ENCODE data around the gene SMAD6.

Gene SMAD6

DNA sequence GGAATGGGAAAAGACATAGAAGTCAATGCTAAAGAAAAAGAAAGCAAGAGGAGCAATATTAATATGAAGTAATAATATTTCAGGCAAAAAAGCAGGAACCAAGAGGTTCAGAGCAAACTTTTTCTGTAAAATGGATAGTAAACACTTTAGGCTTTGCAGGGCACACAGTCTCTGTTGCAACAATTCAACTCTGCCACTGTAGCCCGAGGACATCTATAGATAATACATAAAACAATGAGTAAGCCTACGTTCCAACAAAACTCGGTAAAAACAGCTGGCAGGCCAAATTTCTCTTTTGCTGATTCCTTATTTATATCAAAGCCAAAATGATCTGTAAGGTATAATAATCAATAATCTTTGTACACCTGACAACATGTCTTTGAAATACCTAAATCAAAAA lies 56.8 kb downstream of the SMAD6 start:
- no peak overlapping the region for H3K27ac ChIP-seq
- ChIA-PET CTCF (no interaction called here), POLR2A (ENCODE audit: low non-redundant PET) (interaction anchor here (0.8 kb wide), 1 partner anchor 468 kb away, joined by 3 read pairs; no protein-coding TSS in a partner anchor)
- peak; percentile 23 for DNase-seq (ENCODE audit: low spot score)
- TF ChIP-seq, protein P1, sequence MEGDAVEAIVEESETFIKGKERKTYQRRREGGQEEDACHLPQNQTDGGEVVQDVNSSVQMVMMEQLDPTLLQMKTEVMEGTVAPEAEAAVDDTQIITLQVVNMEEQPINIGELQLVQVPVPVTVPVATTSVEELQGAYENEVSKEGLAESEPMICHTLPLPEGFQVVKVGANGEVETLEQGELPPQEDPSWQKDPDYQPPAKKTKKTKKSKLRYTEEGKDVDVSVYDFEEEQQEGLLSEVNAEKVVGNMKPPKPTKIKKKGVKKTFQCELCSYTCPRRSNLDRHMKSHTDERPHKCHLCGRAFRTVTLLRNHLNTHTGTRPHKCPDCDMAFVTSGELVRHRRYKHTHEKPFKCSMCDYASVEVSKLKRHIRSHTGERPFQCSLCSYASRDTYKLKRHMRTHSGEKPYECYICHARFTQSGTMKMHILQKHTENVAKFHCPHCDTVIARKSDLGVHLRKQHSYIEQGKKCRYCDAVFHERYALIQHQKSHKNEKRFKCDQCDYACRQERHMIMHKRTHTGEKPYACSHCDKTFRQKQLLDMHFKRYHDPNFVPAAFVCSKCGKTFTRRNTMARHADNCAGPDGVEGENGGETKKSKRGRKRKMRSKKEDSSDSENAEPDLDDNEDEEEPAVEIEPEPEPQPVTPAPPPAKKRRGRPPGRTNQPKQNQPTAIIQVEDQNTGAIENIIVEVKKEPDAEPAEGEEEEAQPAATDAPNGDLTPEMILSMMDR (conservative IDR thresholded peaks at IDR 0.05; ENCODE audit: low read depth), result no peak

DNA sequence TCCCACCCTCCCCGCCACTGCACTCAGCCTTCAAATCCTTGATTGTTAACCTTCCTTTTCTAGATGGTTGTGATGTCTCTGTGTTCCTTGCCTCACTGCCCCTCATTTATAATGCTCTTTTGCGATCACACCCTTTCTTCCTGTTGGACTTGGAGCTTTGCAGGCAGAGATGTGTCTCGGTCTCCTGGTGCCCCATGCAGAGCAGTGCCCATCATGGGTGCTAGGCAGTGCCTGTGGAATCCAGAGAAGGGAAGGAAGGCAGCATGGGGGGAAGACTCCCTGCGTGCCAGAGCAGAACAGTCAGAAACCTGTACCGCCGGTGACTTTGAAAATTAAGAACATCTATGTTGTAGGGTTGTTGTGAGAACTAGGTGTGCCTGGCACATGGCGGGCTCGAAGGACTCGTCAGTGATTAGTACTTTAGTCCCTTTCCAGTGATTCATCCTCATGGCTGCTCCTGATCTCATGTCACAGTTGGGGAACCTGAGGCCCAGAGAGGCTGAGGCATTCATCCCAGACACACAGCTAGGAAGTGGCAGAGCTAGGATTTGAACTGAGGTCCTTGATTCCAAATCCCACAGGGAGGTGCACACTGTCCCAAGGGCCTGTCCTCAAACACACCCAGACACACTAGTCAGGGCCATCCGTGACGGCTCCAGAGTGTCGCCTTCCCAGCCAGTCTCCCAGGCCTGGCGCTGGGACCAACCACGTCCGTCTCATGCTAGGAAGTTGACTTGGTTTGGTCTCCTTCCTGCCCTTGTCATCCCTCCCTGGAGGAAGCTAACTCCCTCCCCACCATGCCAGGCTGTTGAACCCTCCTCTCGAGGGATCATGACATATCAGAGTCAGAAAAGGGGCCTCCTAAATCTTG lies 58.3 kb downstream of the SMAD6 start:
- ChIA-PET CTCF (no interaction called here), POLR2A (ENCODE audit: low non-redundant PET) (no interaction called here)
- DNase-seq (ENCODE audit: low spot score), result no peak
- H3K27ac ChIP-seq, result no peak overlapping the region
- TF ChIP-seq, protein P1 (conservative IDR thresholded peaks at IDR 0.05; ENCODE audit: low read depth), result no peak

DNA sequence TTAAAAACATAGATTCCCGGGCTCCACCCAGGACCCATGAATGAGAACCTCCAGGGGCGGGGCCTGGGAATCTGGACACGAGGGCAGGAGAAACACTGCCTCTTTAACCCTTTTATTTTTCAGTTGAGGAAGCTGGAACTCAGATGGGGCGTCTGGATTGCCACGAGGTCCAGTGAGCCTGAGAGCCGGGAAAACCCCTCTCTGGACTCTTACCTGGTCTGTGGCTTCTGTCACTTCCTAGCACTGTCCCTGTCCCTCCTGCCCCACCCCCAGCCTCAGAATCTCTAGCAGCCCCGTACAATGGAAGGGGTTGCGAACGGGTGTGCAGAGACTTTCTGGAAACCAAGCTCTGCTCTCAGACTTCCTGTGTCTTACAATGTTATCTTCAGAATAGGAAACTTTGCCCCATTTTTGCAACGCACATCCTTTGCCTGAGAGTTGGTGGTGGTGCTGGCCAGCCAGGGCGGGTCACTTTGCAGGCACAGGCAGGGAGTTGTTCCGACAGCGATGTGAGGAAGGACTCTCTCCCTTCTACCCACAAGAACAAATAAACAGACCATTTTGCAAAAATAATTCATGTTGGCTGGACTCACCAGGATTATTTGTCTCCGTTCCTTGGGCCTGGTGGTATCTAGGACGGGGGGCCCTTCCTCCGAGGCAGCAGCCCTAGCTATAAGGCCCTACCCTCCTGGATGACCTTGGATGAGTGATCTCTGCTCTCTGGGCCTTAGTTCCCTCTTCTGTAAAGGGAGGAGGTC lies 59.1 kb downstream of the SMAD6 start:
- ChIA-PET CTCF (interaction anchor here (0.6 kb wide), 1 partner anchor 105 kb away, joined by 3 read pairs; no protein-coding TSS in a partner anchor), POLR2A (ENCODE audit: low non-redundant PET) (no interaction called here)
- TF ChIP-seq, protein P1 (conservative IDR thresholded peaks at IDR 0.05; ENCODE audit: low read depth), result no peak
- no peak for DNase-seq (ENCODE audit: low spot score)
- peak overlapping the region; percentile 15 for H3K27ac ChIP-seq

DNA sequence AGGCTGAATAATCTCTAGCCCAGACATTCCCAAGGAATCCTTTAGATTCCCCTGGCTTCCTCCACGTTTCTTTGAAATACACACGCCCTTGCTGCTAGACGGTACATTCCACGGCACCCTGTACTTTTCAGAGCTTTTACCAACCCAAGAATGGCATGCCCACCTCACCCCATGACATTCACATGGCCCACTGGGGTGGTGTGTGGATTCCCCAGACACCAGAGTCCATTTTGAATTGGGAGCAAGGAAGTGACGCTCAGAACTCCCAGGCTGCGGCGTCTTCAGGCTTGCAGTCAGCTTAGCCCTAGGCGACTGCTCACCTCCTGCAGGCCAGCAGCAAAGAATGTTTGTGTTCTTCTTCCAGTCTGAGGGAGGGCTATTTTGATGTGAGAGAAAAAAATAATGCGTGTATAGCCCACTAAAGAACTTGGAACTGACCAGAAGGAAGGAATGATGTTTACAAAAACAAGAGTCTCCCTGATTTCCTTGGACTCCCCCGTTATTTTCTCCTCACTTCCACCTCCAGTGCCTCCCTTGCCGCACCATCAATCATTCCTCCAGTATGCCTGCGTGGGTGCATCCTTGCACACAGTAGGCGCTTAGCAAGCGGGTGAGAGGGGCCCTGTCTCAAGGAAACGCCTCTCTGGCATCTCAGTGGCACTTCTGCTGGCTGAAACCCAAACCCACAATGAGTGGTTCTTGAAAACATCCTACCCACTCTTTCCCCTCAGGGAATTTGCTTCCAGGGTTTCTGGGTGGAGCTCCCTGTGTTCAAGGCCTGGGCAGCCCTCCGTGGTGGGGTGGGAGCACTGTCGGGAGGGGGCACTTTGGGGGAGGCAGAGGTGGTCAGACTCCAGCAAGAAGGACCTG lies 59.9 kb downstream of the SMAD6 start:
- CTCF ChIA-PET, result interaction anchor here (0.6 to 1.1 kb wide), 2 partner anchors 90 to 104 kb away, joined by 3 to 5 read pairs; no protein-coding TSS in a partner anchor
- TF ChIP-seq, protein P1 (conservative IDR thresholded peaks at IDR 0.05; ENCODE audit: low read depth), result no peak
- POLR2A ChIA-PET (ENCODE audit: low non-redundant PET), result no interaction called here
- peak; percentile 19 for DNase-seq (ENCODE audit: low spot score)
- peak overlapping the region; percentile 15 for H3K27ac ChIP-seq

DNA sequence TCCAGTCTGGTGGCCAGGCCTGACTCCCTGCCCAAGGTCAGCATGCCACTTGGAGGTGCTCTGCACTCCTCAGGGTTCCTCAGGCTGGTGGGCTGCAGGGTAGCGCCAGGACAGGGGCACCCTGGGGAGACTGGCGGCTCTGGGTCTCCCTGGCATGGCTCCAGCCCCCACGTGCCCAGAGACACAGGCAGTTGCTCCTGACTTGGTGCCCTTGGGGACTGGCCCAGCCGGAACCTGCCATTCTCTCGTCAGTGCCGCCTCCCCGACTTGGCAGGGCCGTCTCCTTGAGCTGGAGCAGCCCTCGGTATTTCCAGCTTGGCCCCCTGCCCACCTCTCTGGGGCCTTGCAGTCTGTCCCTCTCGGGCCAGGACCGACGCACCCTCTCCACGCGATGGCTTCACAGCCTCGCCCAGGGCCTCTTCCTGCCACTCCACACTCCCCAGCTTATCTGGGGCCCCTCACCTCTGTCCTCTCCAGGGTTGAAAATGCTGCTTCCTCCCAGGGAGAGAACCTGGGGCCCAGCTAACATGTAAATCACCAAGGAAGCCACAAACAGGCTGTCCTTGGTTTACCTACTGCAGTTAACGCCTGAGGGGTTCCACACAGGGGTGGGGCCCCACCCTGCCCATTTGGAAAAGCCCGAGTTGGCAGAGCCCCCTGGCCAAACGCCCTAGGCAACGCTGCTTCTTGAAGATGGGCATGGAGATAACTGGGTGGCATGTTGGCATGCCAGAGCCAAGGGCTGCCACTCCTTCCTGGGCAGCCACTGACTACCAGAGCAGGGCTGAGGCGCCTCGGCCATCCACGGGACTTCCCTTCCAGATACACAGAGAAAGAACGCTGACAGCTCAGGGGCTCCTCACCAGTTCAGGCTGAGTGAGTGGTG lies 61.4 kb downstream of the SMAD6 start:
- ChIA-PET POLR2A (ENCODE audit: low non-redundant PET) (interaction anchor here (0.6 kb wide), 1 partner anchor 1494 kb away, joined by 13 read pairs; no protein-coding TSS in a partner anchor), CTCF (interaction anchor here (0.6 to 0.7 kb wide), 2 partner anchors 54 to 1518 kb away, joined by 4 to 5 read pairs; no protein-coding TSS in a partner anchor)
- no peak for DNase-seq (ENCODE audit: low spot score)
- TF ChIP-seq, protein P1 (conservative IDR thresholded peaks at IDR 0.05; ENCODE audit: low read depth), result no peak
- peak overlapping the region; percentile 49 for H3K27ac ChIP-seq

All from RWPE1 (cell line).